Esophagus squamous epithelium (tissue), 5 donors: Measurements from ENCODE around the gene CDH20. TPM values are rescaled to one million over a fixed set of nuclear protein-coding genes. Genes with fewer than 3 reads are reported as not detected.

Source experiments
- DNase-seq: peaks from one replicate; lab custom pipeline; 2025; lab: John Stamatoyannopoulos, UW
- H3K27ac ChIP-seq, 4 donors: fragments of 200-600 bp; sonication (generic); one replicate each; pipeline ENCODE4 v1.5.1; 2016 to 2019; ENCODE audit warnings: mild to moderate bottlenecking in 1 of 4
- H3K27me3 ChIP-seq, 4 donors: fragments of 200-600 bp; sonication (generic); 1 replicate in 3 of 4; 2 replicates in 1 of 4; pipeline versions ENCODE4 v1.5.1 to v1.6.0; 2017 to 2021; ENCODE audit warnings: antibody characterized with exemption in 1 of 4
- H3K36me3 ChIP-seq, 3 donors: fragments of 200-600 bp; sonication (generic); one replicate each; pipeline ENCODE4 v1.5.1; 2016 to 2019
- H3K4me1 ChIP-seq, 3 donors: fragments of 200-600 bp; sonication (generic); one replicate each; pipeline ENCODE4 v1.5.1; 2017 to 2019
- H3K4me3 ChIP-seq, 4 donors: fragments of 200-600 bp; sonication (generic); 1 replicate in 3 of 4; 2 replicates in 1 of 4; pipeline ENCODE4 v1.5.1; 2016 to 2019; ENCODE audit warnings: mild to moderate bottlenecking in 2 of 4, moderate library complexity in 1 of 4
- H3K9me3 ChIP-seq, 3 donors: fragments of 200-600 bp; sonication (generic); one replicate each; pipeline ENCODE4 v1.5.1; 2016 to 2019
- CTCF ChIP-seq, 6 experiments: fragments of 450-650 bp in 4 of 6; fragments of 200-600 bp in 2 of 6; sonication (generic) in 2 of 6; IDR thresholded peaks; one replicate each; pipeline ENCODE4 v1.5.1; 2016 to 2019; ENCODE audit warnings: antibody characterized with exemption in 6 of 6, mild to moderate bottlenecking in 4 of 6, moderate library complexity in 4 of 6
- POLR2A ChIP-seq, 4 donors: fragments of 450-650 bp; IDR thresholded peaks; one replicate each; pipeline ENCODE4 v1.6.1; 2017; ENCODE audit warnings: antibody characterized with exemption in 4 of 4, mild to moderate bottlenecking in 4 of 4, moderate library complexity in 3 of 4
- WGBS, 2 donors: methylation state at CpG; one replicate each; pipeline ENCODE4 v1.1.5; 2018; 5-methylcytosine and 5-hydroxymethylcytosine counted together
- intact Hi-C: fragments of 100-400 bp; cut with DNase I; formaldehyde crosslinking; loops from one replicate; pipeline ENCODE4 v1.15.0; 2022
- total RNA-seq, 4 donors: library from RNA; depleted of rRNA; stranded (reverse); fragments of >200 nt; gene quantifications; one replicate each; pipeline ENCODE4 v1.1.0, GENCODE V29; 2016
- donor health status: DM: yes; HTN: yes; CAD: no.

CDH20 gene
- total RNA-seq, 4 donors from 2014 or later = 0.23 to 3.4 TPM; not detected in 2

- Histone ChIP-seq H3K36me3 (no peaks in the 10 kb centered on the region), H3K27me3 (no peaks in the 10 kb centered on the region), H3K4me3 (no peak overlapping the region), H3K4me1 (no peaks in the 10 kb centered on the region), H3K27ac (no peak overlapping the region), H3K9me3 (peaks cover 0 to 12% (median 0%) of the 10 kb centered on the region in 3 donors)
- DNase-seq = no peak
- no peak for TF ChIP-seq CTCF (IDR thresholded peaks at IDR 0.05)
- no peak for TF ChIP-seq POLR2A (IDR thresholded peaks at IDR 0.05)
- 50 to 53% methylated on average over 1 of the region's 1 CpG for WGBS, 2 donors
- intact Hi-C loops = no loop called here
Measured at GRCh38 chr18:61323951-61324350, 9.3 kb upstream of the CDH20 start.

- no peaks in the 10 kb centered on the region for H3K4me1 ChIP-seq
- no peaks in the 10 kb centered on the region for H3K9me3 ChIP-seq
- intact Hi-C loops = no loop called here
- H3K36me3 ChIP-seq = no peaks in the 10 kb centered on the region
- H3K27me3 ChIP-seq = no peaks in the 10 kb centered on the region
- TF ChIP-seq CTCF (IDR thresholded peaks at IDR 0.05) (no peak), POLR2A (IDR thresholded peaks at IDR 0.05) (no peak)
- no peak for DNase-seq
- no peak overlapping the region for H3K4me3 ChIP-seq
- H3K27ac ChIP-seq = no peak overlapping the region
Measured at GRCh38 chr18:61326407-61326806, 6.8 kb upstream of the CDH20 start.

GRCh38 chr18:61329398-61329797, 3.8 kb upstream of the CDH20 start:
- DNase-seq = no peak
- H3K27me3 ChIP-seq = peaks cover 0 to 23% (median 3%) of the 10 kb centered on the region in 4 donors
- WGBS, 2 donors = 65 to 69% methylated on average over 3 of the region's 3 CpGs
- no peak overlapping the region for H3K4me3 ChIP-seq
- no peak for TF ChIP-seq POLR2A (IDR thresholded peaks at IDR 0.05)
- no peak for TF ChIP-seq CTCF (IDR thresholded peaks at IDR 0.05)
- H3K9me3 ChIP-seq = no peaks in the 10 kb centered on the region
- peaks cover 0 to 13% (median 9%) of the 10 kb centered on the region in 3 donors for H3K4me1 ChIP-seq
- no peak overlapping the region for H3K27ac ChIP-seq
- H3K36me3 ChIP-seq = no peaks in the 10 kb centered on the region
- intact Hi-C loops = no loop called here

- Histone ChIP-seq H3K9me3 (no peaks in the 10 kb centered on the region), H3K4me1 (peaks cover 0 to 16% (median 11%) of the 10 kb centered on the region in 3 donors), H3K27me3 (peaks cover 0 to 35% (median 4%) of the 10 kb centered on the region in 4 donors), H3K4me3 (no peak overlapping the region), H3K36me3 (no peaks in the 10 kb centered on the region), H3K27ac (no peak overlapping the region)
- DNase-seq = no peak
- no peak for TF ChIP-seq CTCF (IDR thresholded peaks at IDR 0.05)
- no peak for TF ChIP-seq POLR2A (IDR thresholded peaks at IDR 0.05)
- intact Hi-C loops = no loop called here
- WGBS, 2 donors = 79 to 84% methylated on average over 3 of the region's 3 CpGs
Measured at GRCh38 chr18:61331051-61331450, 2.2 kb upstream of the CDH20 start.

GRCh38 chr18:61333746-61334490, 688 bp downstream of the CDH20 start:
- no peak for DNase-seq
- no peaks in the 10 kb centered on the region for H3K9me3 ChIP-seq
- TF ChIP-seq CTCF (IDR thresholded peaks at IDR 0.05) (no peak), POLR2A (IDR thresholded peaks at IDR 0.05) (no peak)
- H3K27ac ChIP-seq = peak overlapping the region in 1 of 4 donors; percentile 9
- no peaks in the 10 kb centered on the region for H3K36me3 ChIP-seq
- 0% methylated on average over 3 of the region's 73 CpGs; no CpG with 5 or more reads in 1 of the 2 donors for WGBS, 2 donors
- intact Hi-C loops = no loop called here
- H3K4me1 ChIP-seq = peaks cover 0 to 16% (median 11%) of the 10 kb centered on the region in 3 donors
- H3K4me3 ChIP-seq = peak overlapping the region; percentile 12 to 60 (median 38)
- H3K27me3 ChIP-seq = peaks cover 0 to 38% (median 4%) of the 10 kb centered on the region in 4 donors
